Muscle layer of colon (tissue), 2 donors: ENCODE data around the gene ARMC6.
A peak's percentile ranks its signal among the peaks of the same experiment; 100 is the strongest.

ENCODE experiments used
- H3K27ac ChIP-seq: one replicate; pipeline ENCODE4 v1.7.0; 2013; ENCODE audit warnings: low read depth, mild to moderate bottlenecking, low read length, moderate library complexity
- H3K27me3 ChIP-seq, 2 donors: one replicate each; pipeline ENCODE4 v1.7.0; 2013; ENCODE audit warnings: low read length in 2 of 2, mild to moderate bottlenecking in 2 of 2; ENCODE audit not compliant: insufficient read depth in 2 of 2, control insufficient read depth in 1 of 2
- H3K36me3 ChIP-seq: one replicate; pipeline ENCODE4 v1.7.0; 2013; ENCODE audit warnings: mild to moderate bottlenecking, low read length; ENCODE audit not compliant: insufficient read depth
- H3K4me1 ChIP-seq: one replicate; pipeline ENCODE4 v1.7.0; 2013; ENCODE audit warnings: mild to moderate bottlenecking, low read length; ENCODE audit not compliant: insufficient read depth
- H3K4me3 ChIP-seq, 2 donors: one replicate each; pipeline ENCODE4 v1.7.0; 2013; ENCODE audit warnings: low read length in 2 of 2, low read depth in 1 of 2, mild to moderate bottlenecking in 1 of 2, moderate library complexity in 1 of 2
- H3K9ac ChIP-seq: one replicate; pipeline ENCODE4 v1.7.0; 2013; ENCODE audit warnings: low read length
- H3K9me3 ChIP-seq: one replicate; pipeline ENCODE4 v1.7.0; 2013; ENCODE audit warnings: mild to moderate bottlenecking, low read length
- donor health status: abdominal sarcoma.
- donor health status: Adenocarcinoma of cecum.

The ARMC6 gene

DNA sequence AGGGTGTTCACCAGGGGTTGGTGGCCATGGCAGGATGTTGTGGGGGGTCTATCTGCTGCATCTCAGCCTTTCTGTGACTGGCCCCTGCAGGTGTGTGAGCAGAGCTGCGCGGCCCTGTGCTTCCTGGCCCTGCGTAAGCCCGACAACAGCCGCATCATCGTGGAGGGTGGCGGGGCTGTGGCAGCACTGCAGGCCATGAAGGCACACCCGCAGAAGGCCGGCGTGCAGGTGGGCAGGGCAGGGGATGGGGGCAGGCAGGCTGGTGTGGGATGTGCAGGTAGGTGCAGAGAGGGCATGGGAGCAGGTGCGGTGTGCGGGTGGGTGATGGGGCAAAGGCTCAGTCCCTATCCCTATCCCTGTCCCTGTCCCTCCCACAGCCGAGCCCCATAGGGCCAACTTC, 22.3 kb downstream of the ARMC6 start:
- H3K27ac ChIP-seq, result no peak overlapping the region
- H3K36me3 ChIP-seq, result peaks cover 32% of the 10 kb centered on the region
- H3K9me3 ChIP-seq, result no peaks in the 10 kb centered on the region
- H3K4me1 ChIP-seq, result no peaks in the 10 kb centered on the region
- no peaks in the 10 kb centered on the region for H3K27me3 ChIP-seq
- H3K9ac ChIP-seq, result no peak overlapping the region
- H3K4me3 ChIP-seq, result no peak overlapping the region

DNA sequence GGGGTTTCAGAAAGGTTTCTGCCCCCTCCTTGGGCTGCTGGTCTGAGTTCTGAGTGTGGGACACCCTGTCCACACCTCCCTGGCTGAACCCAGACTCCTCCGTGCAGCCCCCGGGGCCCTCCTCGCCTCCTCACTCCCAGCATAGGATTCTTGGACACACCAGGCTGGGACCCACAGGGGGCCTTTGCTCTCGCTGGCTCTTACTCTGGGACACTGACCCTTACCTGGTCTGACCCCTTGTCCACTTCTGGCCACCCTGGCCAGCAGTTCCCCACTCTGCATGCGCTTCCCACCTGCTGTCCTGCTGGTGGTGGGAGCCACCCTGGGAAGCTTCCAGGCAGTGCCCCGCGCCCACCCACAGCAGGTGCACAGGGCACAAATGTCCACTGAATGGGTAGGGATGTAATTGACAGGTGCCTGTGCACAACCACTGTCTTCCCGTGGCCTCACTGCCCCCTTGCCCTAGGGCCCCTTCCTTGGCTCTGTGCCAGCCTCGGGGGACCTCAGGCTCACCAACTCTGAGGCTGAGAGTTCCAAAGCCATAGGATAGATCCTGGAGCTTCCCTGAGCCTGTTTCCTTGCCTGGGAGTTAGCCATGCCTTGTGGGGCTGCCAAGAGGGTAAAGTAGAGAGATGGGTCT, 23.4 kb downstream of the ARMC6 start:
- H3K9ac ChIP-seq, result no peak overlapping the region
- H3K36me3 ChIP-seq, result peaks cover 30% of the 10 kb centered on the region
- H3K9me3 ChIP-seq, result no peaks in the 10 kb centered on the region
- no peaks in the 10 kb centered on the region for H3K4me1 ChIP-seq
- no peak overlapping the region for H3K4me3 ChIP-seq
- no peaks in the 10 kb centered on the region for H3K27me3 ChIP-seq
- no peak overlapping the region for H3K27ac ChIP-seq

DNA sequence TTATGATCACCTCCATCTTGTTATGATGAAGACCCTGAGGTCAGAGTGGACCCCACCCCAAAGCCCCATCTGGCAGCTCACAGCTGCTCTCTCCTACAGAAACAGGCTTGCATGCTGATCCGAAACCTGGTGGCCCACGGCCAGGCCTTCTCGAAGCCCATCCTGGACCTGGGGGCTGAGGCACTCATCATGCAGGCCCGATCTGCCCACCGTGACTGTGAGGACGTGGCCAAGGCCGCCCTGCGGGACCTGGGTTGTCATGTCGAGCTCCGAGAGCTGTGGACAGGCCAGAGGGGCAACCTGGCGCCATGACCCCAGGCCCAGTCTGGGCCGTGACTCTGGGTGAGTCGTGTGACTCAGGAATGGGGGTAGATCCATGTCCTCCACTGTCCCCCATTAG, 23.9 kb downstream of the ARMC6 start:
- no peaks in the 10 kb centered on the region for H3K27me3 ChIP-seq
- peaks cover 24% of the 10 kb centered on the region for H3K36me3 ChIP-seq
- no peaks in the 10 kb centered on the region for H3K4me1 ChIP-seq
- H3K9me3 ChIP-seq, result no peaks in the 10 kb centered on the region
- H3K9ac ChIP-seq, result no peak overlapping the region
- H3K4me3 ChIP-seq, result no peak overlapping the region
- no peak overlapping the region for H3K27ac ChIP-seq

DNA sequence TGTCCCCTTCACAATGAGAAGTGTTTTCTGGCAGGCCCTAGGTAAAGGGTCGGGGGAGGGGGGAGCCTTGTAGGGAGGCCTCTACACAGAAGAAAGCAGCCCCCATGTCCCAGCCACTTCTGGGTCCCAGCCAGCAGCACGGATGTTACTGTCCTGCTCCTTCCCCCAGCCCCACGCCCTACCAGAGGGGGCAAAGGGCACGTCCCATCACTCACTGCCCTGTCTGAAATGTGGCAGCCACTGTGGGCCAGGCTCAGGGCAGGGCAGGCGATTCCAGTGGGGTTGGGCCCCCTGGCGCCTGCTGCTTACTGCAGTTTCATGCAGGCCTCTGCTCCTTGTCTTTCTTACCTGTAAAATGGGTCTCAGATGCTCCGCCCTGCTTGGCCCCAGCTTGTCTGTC, 24.3 kb downstream of the ARMC6 start:
- Histone ChIP-seq H3K4me3 (no peak overlapping the region), H3K4me1 (no peaks in the 10 kb centered on the region), H3K27ac (no peak overlapping the region), H3K9ac (no peak overlapping the region), H3K36me3 (peaks cover 20% of the 10 kb centered on the region), H3K27me3 (no peaks in the 10 kb centered on the region), H3K9me3 (no peaks in the 10 kb centered on the region)

DNA sequence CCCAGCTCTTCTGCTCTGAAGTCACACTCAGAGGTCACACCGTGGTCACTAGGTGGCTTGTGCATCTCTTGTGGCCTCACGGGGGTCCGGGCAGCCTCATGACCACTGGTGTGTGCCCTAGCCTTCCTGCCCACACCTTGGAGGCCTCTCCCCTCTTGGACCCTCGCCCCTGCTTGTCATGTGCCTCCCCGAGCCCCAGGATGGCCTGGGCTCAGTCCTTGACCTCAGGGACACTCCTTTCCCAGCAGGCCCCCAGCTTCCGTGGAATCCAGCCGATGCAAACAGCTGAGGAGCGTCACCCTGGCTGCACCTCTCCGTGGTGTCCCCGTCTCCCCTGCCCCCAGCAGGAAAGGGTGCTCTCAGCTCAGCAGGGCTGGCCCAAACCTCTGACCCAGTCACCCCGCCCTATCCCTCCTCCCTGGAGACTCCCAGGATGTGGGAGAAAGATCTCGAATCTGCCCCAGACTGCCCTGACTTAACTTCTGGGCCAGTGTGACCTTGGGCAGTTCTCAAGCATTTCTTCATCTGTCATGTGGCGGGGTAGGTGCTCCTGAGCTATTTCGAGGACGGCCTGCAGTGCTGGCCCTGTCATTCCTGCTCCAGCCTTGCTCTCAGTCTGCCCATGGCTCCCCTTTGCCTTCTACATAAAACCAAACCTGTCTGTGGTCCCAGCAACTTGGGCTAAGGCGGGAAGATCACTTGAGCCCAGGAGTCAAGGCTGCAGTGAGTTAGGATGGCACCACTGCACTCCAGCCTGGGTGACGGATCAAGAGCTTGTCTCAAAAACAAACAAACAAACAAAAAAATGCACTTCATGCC, 25.8 kb downstream of the ARMC6 start:
- H3K36me3 ChIP-seq, result peaks cover 15% of the 10 kb centered on the region
- H3K27me3 ChIP-seq, result no peaks in the 10 kb centered on the region
- no peak overlapping the region for H3K27ac ChIP-seq
- H3K9ac ChIP-seq, result no peak overlapping the region
- no peak overlapping the region for H3K4me3 ChIP-seq
- no peaks in the 10 kb centered on the region for H3K4me1 ChIP-seq
- no peaks in the 10 kb centered on the region for H3K9me3 ChIP-seq

DNA sequence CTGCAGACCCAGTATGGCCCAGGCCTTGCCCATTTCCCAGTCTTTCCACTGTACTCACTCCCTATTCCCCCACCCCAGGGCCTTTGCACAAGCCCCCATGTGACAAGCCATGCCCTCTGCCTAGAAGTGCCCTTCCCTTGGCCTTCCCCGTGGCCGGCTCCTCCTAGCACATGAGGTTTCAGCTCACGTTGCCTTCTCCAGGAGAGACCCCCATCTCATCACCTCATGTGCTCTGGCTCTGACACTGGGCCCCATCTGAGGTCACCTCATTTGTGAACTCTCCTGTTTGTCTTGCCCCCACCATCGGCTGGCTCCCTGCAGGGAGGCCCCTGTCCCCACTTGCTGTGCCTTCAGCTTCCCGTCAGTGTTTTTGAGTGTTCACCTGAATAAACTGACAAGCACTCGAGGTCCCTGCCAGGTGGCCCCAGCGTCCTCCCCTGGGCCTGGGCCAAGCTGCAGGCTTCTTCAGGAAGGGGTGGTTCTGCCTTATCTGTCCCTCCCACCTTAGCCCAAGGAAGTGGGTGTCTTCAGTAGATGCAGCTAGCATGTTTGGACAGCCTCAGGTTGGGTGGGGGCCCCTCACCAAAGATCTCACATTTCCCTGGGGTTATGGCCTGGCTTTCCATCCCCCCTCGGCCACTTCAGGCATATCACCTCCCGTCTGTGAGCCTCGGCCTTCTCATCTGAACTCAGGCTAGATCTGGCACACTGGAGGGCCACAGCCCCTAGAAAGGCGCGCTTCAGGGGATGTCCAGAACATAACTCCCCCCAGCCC, 26.6 kb downstream of the ARMC6 start:
- H3K9ac ChIP-seq, result no peak overlapping the region
- no peaks in the 10 kb centered on the region for H3K9me3 ChIP-seq
- H3K4me3 ChIP-seq, result no peak overlapping the region
- peaks cover 8% of the 10 kb centered on the region for H3K4me1 ChIP-seq
- H3K27ac ChIP-seq, result no peak overlapping the region
- H3K27me3 ChIP-seq, result no peaks in the 10 kb centered on the region
- H3K36me3 ChIP-seq, result peaks cover 7% of the 10 kb centered on the region

DNA sequence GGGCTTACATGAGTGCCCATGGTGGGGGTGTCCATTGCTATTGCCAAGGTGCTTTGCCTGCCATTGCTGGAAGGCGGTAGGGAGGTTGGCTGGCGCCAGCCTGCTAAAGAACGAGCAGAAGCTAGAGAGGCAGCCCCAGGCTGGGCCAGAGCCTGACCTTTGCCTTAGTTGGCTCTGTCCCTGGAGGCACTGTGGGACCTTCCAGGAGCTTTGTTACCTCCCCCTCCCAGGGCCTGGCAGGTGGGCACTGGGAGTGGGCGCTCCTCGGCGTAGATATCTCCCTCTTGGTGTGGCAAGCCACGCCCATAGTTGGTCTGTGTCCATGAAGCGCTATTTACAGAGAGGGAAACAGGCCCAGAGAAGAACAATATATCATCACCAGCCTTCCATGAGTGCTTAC, 28.1 kb downstream of the ARMC6 start:
- Histone ChIP-seq H3K4me3 (no peak overlapping the region), H3K9me3 (no peaks in the 10 kb centered on the region), H3K9ac (no peak overlapping the region), H3K36me3 (peaks cover 7% of the 10 kb centered on the region), H3K27ac (no peak overlapping the region), H3K27me3 (no peaks in the 10 kb centered on the region), H3K4me1 (peaks cover 13% of the 10 kb centered on the region)

DNA sequence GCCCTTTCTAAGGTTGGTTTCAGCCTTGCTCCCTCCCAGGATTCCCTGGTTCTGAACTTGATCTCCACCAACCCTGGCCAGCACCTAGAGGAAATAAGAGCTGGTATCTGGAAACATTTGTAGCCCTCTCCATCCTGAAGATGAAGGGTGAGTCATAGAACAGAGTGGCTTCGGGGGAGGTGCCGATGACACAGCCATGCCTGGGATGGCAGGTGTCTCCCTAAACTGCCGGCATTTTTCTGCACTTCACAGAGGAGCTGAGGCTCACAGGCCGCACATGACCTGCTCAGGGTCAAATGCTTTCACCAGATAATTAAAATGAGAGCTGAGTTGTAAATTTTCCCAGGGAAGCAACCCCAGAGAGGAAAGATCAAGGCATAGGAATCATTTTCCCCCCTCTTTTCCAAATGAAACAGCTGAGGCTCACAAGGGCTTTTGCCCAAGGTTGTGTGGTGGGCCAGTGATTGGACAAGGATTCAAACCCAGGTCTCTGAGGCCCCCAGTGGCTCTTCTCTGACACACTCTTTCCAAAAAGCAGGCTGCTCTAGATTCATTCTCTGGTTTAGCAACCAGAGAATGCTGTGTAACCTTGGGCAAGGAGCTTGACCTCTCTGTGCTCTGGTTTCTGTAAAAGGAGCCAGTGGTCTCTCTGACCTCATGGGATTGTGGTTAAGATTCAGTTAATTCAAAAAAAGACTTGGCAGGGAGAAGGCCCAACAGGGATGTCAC, 29.2 kb downstream of the ARMC6 start:
- H3K27ac ChIP-seq, result no peak overlapping the region
- peak overlapping the region in 1 of 2 donors; percentile 51 for H3K4me3 ChIP-seq
- no peaks in the 10 kb centered on the region for H3K27me3 ChIP-seq
- no peaks in the 10 kb centered on the region for H3K9me3 ChIP-seq
- peaks cover 7% of the 10 kb centered on the region for H3K36me3 ChIP-seq
- H3K4me1 ChIP-seq, result peaks cover 13% of the 10 kb centered on the region
- H3K9ac ChIP-seq, result peak overlapping the region; percentile 12

- Histone ChIP-seq H3K4me1 (peaks cover 13% of the 10 kb centered on the region), H3K27me3 (no peaks in the 10 kb centered on the region), H3K4me3 (peak within 1 kb of the TSS; percentile 71 to 82), H3K27ac (peak within 1 kb of the TSS; percentile 52), H3K9ac (peak within 1 kb of the TSS; percentile 68), H3K36me3 (peaks cover under 1% of the 10 kb centered on the region), H3K9me3 (no peaks in the 10 kb centered on the region)
Observed at GRCh38 chr19:19063183-19064097, 30.0 kb downstream of the ARMC6 start, which contains the start of gene SLC25A42. Gene SLC25A42, plus strand, starts transcription at chr19:19063994. Its CDS starts 32,131 bp downstream, at chr19:19096125.

GRCh38 chr19:19064098-19064722, 30.8 kb downstream of the ARMC6 start:
- peak overlapping the region; percentile 68 for H3K9ac ChIP-seq
- peak overlapping the region; percentile 52 for H3K27ac ChIP-seq
- no peaks in the 10 kb centered on the region for H3K27me3 ChIP-seq

More at GRCh38 chr19:19064098-19064722, 30.8 kb downstream of the ARMC6 start:
- Histone ChIP-seq H3K4me3 (peak overlapping the region; percentile 71 to 82), H3K36me3 (no peaks in the 10 kb centered on the region), H3K4me1 (peaks cover 16% of the 10 kb centered on the region), H3K9me3 (no peaks in the 10 kb centered on the region)
